Urinary bladder (tissue), 4 donors: ENCODE data around the gene CRYAB. TPM values are rescaled to one million over a fixed set of nuclear protein-coding genes. Genes with fewer than 3 reads are reported as not detected.

Experiments used
- DNase-seq: peaks from one replicate; pipeline ENCODE4 v3.0.0-alpha.2; 2015; ENCODE audit errors: extremely low spot score
- H3K27ac ChIP-seq: one replicate; pipeline ENCODE4 v1.5.1; 2013; ENCODE audit warnings: low read depth, mild to moderate bottlenecking, moderate library complexity
- H3K36me3 ChIP-seq: one replicate; pipeline ENCODE4 v1.6.1; 2013; ENCODE audit warnings: mild to moderate bottlenecking, moderate library complexity; ENCODE audit not compliant: insufficient read depth
- H3K4me1 ChIP-seq: one replicate; pipeline ENCODE4 v1.6.1; 2013; ENCODE audit warnings: mild to moderate bottlenecking, moderate library complexity; ENCODE audit not compliant: insufficient read depth
- H3K4me3 ChIP-seq: one replicate; pipeline ENCODE4 v1.5.1; 2013; ENCODE audit warnings: low read depth, low read length
- WGBS: extraction: QIAGEN DNeasy Blood & Tissue Kit; methylation state at CpG from one replicate; pipeline ENCODE4 v1.1.7; 2013; 5-methylcytosine and 5-hydroxymethylcytosine counted together
- polyA plus RNA-seq: library from polyadenylated mRNA; stranded (reverse); fragments of 200-250 nt; gene quantifications from one replicate; pipeline ENCODE4 v1.2.3, GENCODE V29; 2013
- total RNA-seq: library from RNA; depleted of rRNA; stranded (reverse); fragments of >200 nt; gene quantifications from one replicate; pipeline ENCODE4 v1.2.3, GENCODE V29; 2014
- donor health status: healthy with polysubstance abuse.
- donor health status: healthy.

CRYAB gene
- total and polyA plus RNA-seq, 2 donors = 21.3 to 231 TPM

DNA sequence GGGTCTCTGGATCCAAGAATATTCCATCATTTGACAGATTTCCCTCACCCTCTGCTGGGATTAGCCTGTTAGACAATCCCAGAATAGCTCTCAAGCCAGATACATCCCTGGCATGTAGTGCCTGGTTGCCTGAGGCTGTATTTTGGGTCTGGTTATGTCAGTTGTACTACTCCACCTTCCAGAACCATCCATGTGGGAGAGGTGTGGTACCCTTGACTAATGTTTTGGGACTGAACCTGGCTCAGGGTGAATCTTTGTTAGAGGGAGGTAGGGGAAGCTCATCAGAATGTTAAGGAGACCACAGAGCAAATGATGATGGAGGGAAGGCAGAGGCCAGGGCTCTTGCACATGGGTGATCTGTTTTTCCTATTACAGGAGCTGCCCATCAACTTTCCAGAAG lies 12.4 kb upstream of the CRYAB start:
- H3K4me3 ChIP-seq = no peak overlapping the region

DNA sequence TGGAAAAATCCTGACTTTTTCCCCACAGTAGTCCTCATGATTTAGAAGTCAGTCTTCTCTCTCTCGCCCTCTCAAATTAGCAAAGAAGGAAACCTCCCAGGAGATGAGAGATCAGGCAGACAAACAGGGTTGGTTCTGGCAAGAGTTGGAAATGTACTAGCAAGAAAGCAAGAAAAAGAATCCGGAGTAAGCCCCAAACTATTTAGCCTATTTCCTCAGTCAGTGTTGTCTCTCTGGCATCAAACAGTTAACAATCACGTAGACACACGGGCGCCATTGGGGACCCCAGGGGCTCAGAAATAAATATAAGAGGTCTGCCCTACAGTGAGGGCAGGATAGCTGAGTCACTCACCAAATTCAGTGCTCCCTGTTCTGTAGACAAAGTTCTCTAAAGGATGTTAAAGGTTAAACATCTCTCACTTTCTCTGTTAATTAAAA lies 11.8 kb upstream of the CRYAB start:
- Histone ChIP-seq H3K36me3 (no peaks in the 10 kb centered on the region), H3K27ac (peak overlapping the region; percentile 73), H3K4me3 (no peak overlapping the region), H3K4me1 (no peaks in the 10 kb centered on the region)
- no peak for DNase-seq
- WGBS = 14% methylated on average over 5 of the region's 5 CpGs

More for the DNA sequence above, 12.4 kb upstream of the CRYAB start:
- Histone ChIP-seq H3K4me1 (no peaks in the 10 kb centered on the region), H3K36me3 (no peaks in the 10 kb centered on the region), H3K27ac (peak overlapping the region; percentile 73)
- no peak for DNase-seq

DNA sequence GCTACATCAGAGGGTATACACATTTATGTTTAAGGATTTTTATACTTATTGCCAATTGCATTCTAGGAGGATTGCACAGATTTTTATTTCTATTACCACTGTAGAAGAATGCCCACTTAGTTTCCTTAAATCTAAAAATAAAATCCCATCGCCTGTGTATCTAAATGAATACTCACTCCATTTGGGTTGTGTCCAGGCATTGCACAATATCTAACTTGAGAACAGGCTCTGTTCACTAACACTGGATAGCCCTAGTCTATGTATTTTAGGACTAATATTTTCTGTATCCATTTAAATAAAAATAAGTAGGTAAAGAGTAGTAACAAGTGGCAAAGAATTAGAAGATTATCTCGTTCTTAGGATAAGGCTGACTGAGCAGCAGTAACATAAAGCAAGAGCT lies 11.2 kb upstream of the CRYAB start:
- H3K36me3 ChIP-seq = no peaks in the 10 kb centered on the region
- WGBS = 6% methylated on average over 2 of the region's 2 CpGs
- no peaks in the 10 kb centered on the region for H3K4me1 ChIP-seq
- H3K27ac ChIP-seq = peak overlapping the region; percentile 35
- DNase-seq = no peak
- H3K4me3 ChIP-seq = no peak overlapping the region

DNA sequence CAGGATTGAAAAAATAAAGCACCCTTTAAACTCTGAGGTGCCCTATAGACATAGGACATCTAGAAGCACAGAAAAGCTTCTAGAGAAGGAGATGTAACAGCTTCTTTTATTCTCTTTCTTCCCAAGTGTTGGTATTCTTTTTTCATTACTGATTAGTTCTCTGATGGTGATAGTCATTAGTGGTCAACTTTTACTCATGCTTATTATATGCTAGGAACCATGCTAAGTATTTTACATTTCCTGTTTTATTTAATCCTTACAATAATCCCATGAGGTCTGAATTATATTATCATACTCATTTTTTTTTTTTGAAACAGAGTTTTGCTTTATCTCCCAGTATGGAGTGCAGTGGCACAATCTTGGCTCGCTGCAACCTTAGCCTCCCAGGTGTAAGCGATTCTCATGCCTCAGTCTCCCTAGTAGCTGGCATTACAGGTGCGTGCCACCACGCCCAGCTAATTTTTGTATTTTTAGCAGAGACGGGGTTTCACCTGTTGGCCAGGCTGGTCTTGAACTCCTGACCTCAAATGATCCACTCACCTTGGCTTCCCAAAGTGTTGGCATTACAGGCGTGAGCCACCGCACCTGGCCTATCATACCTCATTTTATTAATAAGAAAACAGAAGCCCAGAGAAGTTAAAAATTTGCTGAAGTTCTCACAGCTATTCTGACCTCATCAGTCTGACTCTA lies 10.1 kb upstream of the CRYAB start:
- WGBS = 92% methylated on average over 7 of the region's 7 CpGs
- Histone ChIP-seq H3K4me3 (no peak overlapping the region), H3K36me3 (no peaks in the 10 kb centered on the region), H3K27ac (no peak overlapping the region), H3K4me1 (no peaks in the 10 kb centered on the region)
- no peak for DNase-seq

DNA sequence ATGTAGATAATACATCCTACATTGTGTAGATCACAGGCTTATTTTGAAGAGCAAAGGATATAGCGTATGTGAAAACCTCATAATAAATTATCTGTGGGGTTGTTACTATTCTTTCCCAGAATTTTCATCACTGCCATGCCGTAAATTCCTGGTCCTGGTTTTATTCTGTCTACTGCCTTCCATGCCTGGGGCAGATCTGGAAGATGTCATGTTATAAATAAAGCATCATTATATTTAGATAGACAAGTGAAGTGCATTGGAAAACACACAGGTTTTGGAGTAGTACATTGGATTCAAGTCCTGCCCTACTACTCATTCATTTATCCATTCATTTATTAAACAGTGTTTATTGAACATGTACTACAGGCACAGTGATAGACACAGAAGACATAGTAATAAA lies 9.3 kb upstream of the CRYAB start:
- Histone ChIP-seq H3K36me3 (no peaks in the 10 kb centered on the region), H3K27ac (no peak overlapping the region), H3K4me3 (no peak overlapping the region), H3K4me1 (no peaks in the 10 kb centered on the region)
- no peak for DNase-seq
- WGBS = 72% methylated on average over 2 of the region's 2 CpGs

DNA sequence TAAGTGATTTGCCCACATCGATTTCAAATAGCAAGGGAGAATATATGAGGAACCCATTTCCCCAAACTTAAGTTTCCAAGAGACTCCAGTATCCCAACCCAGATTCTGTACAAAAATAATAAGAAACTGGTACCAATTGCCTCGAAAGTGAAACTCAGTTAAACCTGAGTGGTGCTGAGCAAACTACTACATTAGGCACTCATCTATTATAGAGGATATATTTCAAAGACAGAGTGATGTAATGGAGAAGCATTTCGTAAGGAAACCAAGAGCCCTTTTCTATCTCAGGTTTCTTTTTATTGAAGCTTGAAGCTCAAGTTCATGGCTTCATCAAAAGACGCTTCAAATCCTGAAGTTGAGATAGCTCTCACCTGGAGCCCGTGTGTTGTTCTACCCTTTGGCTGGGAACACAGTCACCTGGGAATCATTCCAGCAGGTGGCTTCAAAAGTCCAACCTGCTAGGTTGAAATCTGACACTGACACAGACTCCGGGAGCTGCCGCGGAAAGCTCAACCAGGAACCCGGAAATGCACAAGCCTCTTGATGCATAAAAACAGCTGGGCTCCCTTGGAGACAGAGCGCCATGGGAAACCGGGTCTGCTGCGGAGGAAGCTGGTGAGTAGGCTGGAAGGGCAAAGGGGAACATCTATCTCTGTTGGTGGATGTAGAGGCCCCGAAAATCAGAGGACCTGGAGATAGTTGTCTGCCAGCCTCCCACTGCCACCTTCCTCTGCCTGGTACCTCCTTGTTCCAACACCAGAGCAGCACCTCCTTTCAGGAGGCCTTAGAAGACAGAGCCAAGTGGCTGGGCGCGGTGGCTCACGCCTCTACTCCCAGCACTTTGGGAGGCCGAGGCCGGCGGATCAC lies 7.1 kb upstream of the CRYAB start, which contains the start of gene C11orf52:
TSS of gene C11orf52 (plus strand) at position 524 of the 867 bp plus-strand sequence. CDS start at position 584, 60 bp downstream.
- Histone ChIP-seq H3K27ac (no peak within 1 kb of the TSS), H3K36me3 (no peaks in the 10 kb centered on the region), H3K4me1 (no peaks in the 10 kb centered on the region), H3K4me3 (no peak within 1 kb of the TSS)
- 58% methylated on average over 19 of the region's 19 CpGs for WGBS
- DNase-seq = peak; percentile 80

DNA sequence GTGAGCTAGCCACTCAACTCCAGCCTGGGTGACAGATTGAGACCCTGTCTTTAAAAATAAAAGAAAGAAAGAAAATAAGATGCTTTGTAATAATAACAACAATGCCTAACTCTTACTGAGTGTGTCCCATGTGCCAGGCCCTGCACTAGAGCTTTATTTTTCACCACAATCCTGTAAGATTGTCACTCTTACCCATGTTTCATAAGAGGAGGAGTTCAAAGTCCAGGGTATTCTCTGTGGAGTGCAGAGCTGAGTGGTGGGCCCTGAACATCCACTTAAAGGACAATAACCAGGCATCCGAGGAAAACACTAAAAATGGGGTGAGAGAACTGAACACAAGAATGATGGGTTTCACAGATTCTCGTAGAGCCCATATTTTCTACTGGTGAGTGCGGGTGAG lies 6.2 kb upstream of the CRYAB start:
- no peak overlapping the region for H3K4me3 ChIP-seq
- DNase-seq = no peak
- no peak overlapping the region for H3K27ac ChIP-seq
- 96% methylated on average over 3 of the region's 3 CpGs for WGBS
- H3K36me3 ChIP-seq = no peaks in the 10 kb centered on the region
- H3K4me1 ChIP-seq = no peaks in the 10 kb centered on the region

DNA sequence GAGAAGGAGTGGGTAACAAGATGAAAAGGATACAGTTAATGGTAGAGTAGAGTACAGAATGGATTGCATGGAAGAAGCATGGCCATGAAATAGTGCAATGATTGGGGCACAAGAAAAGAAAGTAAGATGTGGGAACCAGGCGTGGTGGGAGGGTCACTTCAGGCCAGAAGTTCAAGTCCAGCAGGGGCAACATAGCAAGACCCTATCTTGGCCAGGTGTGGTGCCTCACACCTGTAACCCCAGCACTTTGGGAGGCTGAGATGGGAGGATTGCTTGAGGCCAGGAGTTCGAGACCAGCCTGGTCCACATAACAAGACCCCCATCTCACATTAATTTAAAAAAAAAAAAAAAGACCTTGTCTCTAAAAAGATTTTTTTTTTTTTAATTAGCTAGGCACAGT lies 5.7 kb upstream of the CRYAB start:
- H3K4me1 ChIP-seq = no peaks in the 10 kb centered on the region
- H3K36me3 ChIP-seq = no peaks in the 10 kb centered on the region
- DNase-seq = no peak
- H3K4me3 ChIP-seq = no peak overlapping the region
- WGBS = 96% methylated on average over 2 of the region's 2 CpGs
- H3K27ac ChIP-seq = no peak overlapping the region

DNA sequence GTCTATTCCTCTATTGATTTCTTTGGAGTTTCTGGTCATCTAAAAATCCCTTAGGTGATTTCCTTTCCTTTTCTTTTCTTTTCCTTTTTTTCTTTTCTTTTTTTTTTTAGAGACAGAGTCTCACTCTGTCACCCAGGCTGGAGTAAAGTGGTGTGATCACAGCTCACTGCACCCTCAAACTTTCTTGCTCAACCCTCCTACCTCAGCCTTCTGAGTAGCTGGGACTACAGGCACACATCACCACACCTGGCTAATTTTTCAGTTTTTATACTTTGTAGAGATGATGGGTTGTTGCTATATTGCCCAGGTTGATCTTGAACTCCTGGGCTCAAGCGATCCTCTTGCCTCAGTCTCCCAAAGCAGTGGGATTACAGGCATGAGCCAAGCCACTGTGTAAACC lies 5.2 kb upstream of the CRYAB start:
- Histone ChIP-seq H3K27ac (no peak overlapping the region), H3K4me1 (no peaks in the 10 kb centered on the region), H3K4me3 (no peak overlapping the region), H3K36me3 (no peaks in the 10 kb centered on the region)
- DNase-seq = no peak
- 97% methylated on average over 1 of the region's 1 CpG for WGBS

DNA sequence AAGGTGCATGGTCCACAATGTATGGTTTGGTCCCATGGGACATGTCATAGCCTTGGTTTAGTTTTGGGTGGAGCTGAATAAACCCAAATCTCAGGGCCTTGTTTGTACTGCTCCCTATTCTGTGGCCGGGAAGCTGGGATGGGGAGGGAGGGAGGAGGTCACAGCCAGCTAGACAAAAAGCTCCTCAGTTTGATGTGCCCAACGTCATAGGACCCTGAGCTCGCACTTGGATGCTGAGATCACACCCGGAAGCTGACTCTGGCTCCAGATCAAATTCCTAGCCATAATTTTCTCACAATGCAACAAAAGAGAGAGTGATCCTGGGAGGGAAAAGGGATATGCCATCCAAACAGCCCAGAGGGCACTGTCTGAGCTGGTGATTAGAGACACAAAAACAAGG lies 2.4 kb upstream of the CRYAB start:
- WGBS = 21% methylated on average over 4 of the region's 4 CpGs
- DNase-seq = no peak
- Histone ChIP-seq H3K4me1 (no peaks in the 10 kb centered on the region), H3K27ac (peak overlapping the region; percentile 87), H3K4me3 (no peak overlapping the region), H3K36me3 (no peaks in the 10 kb centered on the region)

DNA sequence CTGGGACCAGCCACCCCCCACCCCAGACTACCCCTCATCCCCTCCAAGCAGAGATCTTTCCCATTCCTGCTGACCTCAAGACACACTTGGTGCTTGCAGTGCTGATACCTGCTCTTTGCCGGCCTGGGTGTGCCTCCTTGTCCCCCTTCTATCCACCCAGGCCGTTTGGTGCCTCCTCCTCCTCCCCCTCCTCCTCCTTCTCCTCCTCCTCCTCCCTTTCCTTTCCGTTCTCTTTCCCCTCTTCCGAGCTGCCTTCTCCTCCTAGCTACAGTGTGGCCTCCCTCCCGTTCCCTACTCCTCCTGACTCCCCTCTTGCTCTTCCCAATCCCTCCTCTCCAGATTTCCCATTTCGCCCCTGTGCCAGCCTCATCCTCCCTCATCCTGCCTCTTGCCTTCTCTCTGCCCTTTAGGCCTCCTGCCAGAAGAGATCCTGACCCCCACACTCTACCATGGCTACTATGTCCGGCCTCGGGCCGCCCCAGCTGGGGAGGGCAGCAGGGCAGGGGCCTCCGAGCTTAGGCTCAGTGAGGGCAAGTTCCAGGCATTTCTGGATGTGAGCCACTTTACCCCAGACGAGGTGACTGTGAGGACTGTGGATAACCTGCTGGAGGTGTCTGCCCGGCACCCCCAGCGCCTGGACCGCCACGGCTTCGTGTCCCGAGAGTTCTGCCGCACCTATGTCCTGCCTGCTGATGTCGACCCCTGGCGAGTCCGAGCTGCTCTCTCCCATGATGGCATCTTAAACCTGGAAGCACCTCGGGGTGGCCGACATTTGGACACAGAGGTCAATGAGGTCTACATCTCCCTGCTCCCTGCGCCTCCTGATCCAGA lies 1.7 kb upstream of the CRYAB start:
- Histone ChIP-seq H3K4me1 (no peaks in the 10 kb centered on the region), H3K36me3 (no peaks in the 10 kb centered on the region), H3K27ac (peak overlapping the region; percentile 87), H3K4me3 (peak overlapping the region; percentile 48)
- WGBS = 41% methylated on average over 24 of the region's 24 CpGs
- no peak for DNase-seq

DNA sequence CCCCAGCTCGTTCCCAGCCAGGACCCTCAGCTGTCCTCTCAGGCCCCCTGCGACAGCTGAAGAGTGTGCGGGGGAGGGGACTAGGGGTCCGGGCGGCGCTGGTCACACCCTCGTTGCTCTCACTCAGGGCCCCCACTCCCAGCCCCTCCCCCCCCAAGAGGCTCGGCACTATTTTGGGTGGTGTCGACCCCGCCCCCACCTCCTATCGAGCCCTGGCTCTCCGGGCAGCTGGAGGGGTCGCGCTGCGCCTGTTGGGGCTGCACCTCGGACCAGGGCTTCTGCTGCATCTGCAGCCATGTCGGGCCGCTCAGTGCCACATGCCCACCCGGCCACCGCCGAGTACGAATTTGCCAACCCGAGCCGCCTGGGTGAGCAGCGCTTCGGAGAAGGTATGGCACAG lies 965 bp upstream of the CRYAB start, which contains the start of gene HSPB2:
TSS of gene HSPB2 (plus strand) at position 200 of the 400 bp plus-strand sequence. CDS start at position 296, 96 bp downstream.
- Histone ChIP-seq H3K36me3 (no peaks in the 10 kb centered on the region), H3K4me3 (peak within 1 kb of the TSS; percentile 48), H3K4me1 (no peaks in the 10 kb centered on the region), H3K27ac (peak within 1 kb of the TSS; percentile 87)
- WGBS = 5% methylated on average over 26 of the region's 26 CpGs
- no peak for DNase-seq
